ENCODE measurements around the gene OSCAR. TPM values are rescaled to one million over a fixed set of nuclear protein-coding genes. Genes with fewer than 3 reads are reported as not detected.
A peak's percentile ranks its signal among the peaks of the same experiment; 100 is the strongest.

The OSCAR gene
- total and polyA plus RNA-seq, 2 of the 13 experiments (the other 11 are each of a cell fraction or from before 2014, with no cell fraction given): 1.9 TPM; not detected in 1

DNA sequence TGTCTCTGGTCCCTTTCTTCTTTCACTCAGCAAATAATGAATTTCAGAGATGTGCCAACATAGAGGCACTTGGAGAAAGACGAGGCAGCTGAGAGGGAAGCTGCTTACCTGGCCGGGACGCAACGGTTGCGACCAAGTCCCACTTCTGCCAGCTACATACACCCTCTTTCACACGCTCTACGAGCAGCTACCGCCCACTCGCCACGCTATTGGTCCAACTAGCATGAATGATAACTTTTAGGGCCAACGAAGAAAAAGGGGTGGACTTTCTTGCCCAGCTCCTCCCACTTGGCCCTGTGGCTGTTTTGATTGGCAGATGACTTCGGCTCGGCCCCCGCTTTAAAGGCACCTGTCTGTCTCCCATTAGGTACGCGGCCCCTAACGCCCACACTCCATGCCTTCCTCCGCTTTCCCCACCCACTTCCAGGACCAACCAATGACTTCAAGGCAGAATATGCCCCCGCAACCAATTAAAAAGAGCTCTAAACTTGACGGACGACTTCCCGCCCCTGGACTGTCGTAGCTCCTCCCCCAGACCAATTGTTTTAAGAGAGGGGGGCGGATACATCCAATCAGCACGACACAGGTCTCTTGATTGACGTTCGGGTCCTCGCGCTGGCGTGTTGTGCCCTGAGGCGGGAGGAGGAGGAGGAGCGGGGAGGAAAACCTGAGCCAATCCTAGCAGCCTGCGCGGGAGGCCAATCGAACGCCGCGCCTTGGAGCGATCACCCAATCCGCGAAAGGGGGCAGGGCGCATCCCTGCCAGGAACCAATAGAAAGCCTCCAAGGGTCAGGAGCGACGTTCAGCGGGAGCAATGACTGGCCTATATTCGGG, 36.5 kb upstream of the OSCAR start (continued):
- TF ChIP-seq TARDBP (CRISPR knock-in tag; IDR thresholded peaks at IDR 0.05) (0 out of 2 replicates have a peak, but pooled peaks have one; percentile 24), SAP130 (CRISPR knock-in tag; IDR thresholded peaks at IDR 0.05; ENCODE audit: low read depth) (peak; percentile 84), ZNF234 (CRISPR knock-in tag; conservative IDR thresholded peaks at IDR 0.05) (no peak), ETV6 (CRISPR knock-in tag; conservative IDR thresholded peaks at IDR 0.05) (peak; percentile 62; the same call in 1 of the 2 replicates), HNRNPLL (IDR thresholded peaks at IDR 0.05; ENCODE audit: low read depth, low read length, poor library complexity, severe bottlenecking) (peak; percentile 45), ATF7-NPFF (CRISPR knock-in tag; IDR thresholded peaks at IDR 0.05; ENCODE audit: low read depth) (no peak), CTCF (CRISPR knock-in tag; IDR thresholded peaks at IDR 0.05) (0 out of 2 replicates have a peak, but pooled peaks have one; percentile 8), GMEB1 (CRISPR knock-in tag; IDR thresholded peaks at IDR 0.05; ENCODE audit: borderline replicate concordance) (peak; percentile 66; the same call in 1 of the 2 replicates), NFKBIZ (CRISPR knock-in tag; IDR thresholded peaks at IDR 0.05) (0 out of 2 replicates have a peak, but pooled peaks have one; percentile 10), TP53 (CRISPR knock-in tag; conservative IDR thresholded peaks at IDR 0.05) (no peak), RCOR2 (CRISPR knock-in tag; IDR thresholded peaks at IDR 0.05) (no peak), NR2F2 (IDR thresholded peaks at IDR 0.05; ENCODE audit: borderline replicate concordance, low read depth) (no peak), BHLHE40 (IDR thresholded peaks at IDR 0.05; ENCODE audit: low read length) (no peak), E2F1 (CRISPR knock-in tag; IDR thresholded peaks at IDR 0.05) (peak; percentile 68), ATF5 (CRISPR knock-in tag; IDR thresholded peaks at IDR 0.05; ENCODE audit: low read depth) (no peak), CEBPB (IDR thresholded peaks at IDR 0.05; ENCODE audit: borderline replicate concordance, low read depth, low read length) (no peak), JDP2 (CRISPR knock-in tag; IDR thresholded peaks at IDR 0.05; ENCODE audit: borderline replicate concordance) (no peak)
- TF ChIP-seq, protein P1, sequence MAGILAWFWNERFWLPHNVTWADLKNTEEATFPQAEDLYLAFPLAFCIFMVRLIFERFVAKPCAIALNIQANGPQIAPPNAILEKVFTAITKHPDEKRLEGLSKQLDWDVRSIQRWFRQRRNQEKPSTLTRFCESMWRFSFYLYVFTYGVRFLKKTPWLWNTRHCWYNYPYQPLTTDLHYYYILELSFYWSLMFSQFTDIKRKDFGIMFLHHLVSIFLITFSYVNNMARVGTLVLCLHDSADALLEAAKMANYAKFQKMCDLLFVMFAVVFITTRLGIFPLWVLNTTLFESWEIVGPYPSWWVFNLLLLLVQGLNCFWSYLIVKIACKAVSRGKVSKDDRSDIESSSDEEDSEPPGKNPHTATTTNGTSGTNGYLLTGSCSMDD (CRISPR knock-in tag; IDR thresholded peaks at IDR 0.05): no peak
- TF ChIP-seq, protein P2, sequence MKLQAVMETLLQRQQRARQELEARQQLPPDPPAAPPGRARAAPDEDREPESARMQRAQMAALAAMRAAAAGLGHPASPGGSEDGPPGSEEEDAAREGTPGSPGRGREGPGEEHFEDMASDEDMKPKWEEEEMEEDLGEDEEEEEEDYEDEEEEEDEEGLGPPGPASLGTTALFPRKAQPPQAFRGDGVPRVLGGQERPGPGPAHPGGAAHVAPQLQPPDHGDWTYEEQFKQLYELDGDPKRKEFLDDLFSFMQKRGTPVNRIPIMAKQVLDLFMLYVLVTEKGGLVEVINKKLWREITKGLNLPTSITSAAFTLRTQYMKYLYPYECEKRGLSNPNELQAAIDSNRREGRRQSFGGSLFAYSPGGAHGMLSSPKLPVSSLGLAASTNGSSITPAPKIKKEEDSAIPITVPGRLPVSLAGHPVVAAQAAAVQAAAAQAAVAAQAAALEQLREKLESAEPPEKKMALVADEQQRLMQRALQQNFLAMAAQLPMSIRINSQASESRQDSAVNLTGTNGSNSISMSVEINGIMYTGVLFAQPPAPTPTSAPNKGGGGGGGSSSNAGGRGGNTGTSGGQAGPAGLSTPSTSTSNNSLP (IDR thresholded peaks at IDR 0.05; ENCODE audit: low read depth, low read length): no peak
